IMR-90 (cell line): ENCODE measurements around the gene RDH11. TPM values are rescaled to one million over a fixed set of nuclear protein-coding genes. Genes with fewer than 3 reads are reported as not detected.

ENCODE experiments used
- ATAC-seq: fragments of 200-7000 bp; cut with Tn5 transposase; 2 replicates; pipeline ENCODE4 v1.9.1; 2020; ENCODE audit warnings: low read depth, mild to moderate bottlenecking, moderate library complexity
- BruUV-seq: library from RNA; stranded (reverse); fragments of 400-500 nt; replicated peaks from 2 replicates; lab custom pipeline; 2021; lab: Mats Ljungman, UMichigan
- CTCF ChIA-PET: fragments of 300-600 bp; formaldehyde crosslinking; extraction: SDS; loops from one replicate; lab custom pipeline; 2021; ENCODE audit warnings: antibody characterized with exemption; lab: Yijun Ruan, JAX
- POLR2A ChIA-PET: fragments of 300-600 bp; sonication (Branson Sonifier 250); formaldehyde crosslinking; loops from one replicate; lab custom pipeline; 2022; ENCODE audit warnings: antibody characterized with exemption; ENCODE audit not compliant: unreplicated experiment; lab: Charles Lee
- DNase-seq: peaks from one replicate; pipeline ENCODE4 v3.0.0; 2013
- H2AFZ ChIP-seq: replicated peaks from 2 replicates; pipeline ENCODE3; 2013; ENCODE audit warnings: low read length, mild to moderate bottlenecking; ENCODE audit not compliant: poor library complexity
- H2AK5ac ChIP-seq: 2 replicates; pipeline ENCODE4 v1.6.1; 2013; ENCODE audit warnings: low read depth, low read length, inconsistent platforms
- H2AK9ac ChIP-seq: replicated peaks from 2 replicates; pipeline ENCODE3; 2013; ENCODE audit warnings: mild to moderate bottlenecking, low read depth, low read length, moderate library complexity; ENCODE audit not compliant: poor library complexity
- H2BK120ac ChIP-seq: 2 replicates; pipeline ENCODE4 v1.6.1; 2013; ENCODE audit warnings: low read depth, low read length, inconsistent platforms
- H2BK15ac ChIP-seq: 3 replicates; pipeline ENCODE4 v1.6.1; 2013; ENCODE audit warnings: low read depth, low read length, inconsistent platforms
- H2BK20ac ChIP-seq: 2 replicates; pipeline ENCODE4 v1.6.1; 2013; ENCODE audit warnings: low read depth, mild to moderate bottlenecking, inconsistent platforms, low read length, moderate library complexity
- H2BK5ac ChIP-seq: 2 replicates; pipeline ENCODE4 v1.6.1; 2013; ENCODE audit warnings: mild to moderate bottlenecking, low read depth, low read length, inconsistent platforms; ENCODE audit not compliant: poor library complexity, severe bottlenecking
- H3K14ac ChIP-seq: replicated peaks from 2 replicates; pipeline ENCODE4 v1.6.1; 2013; ENCODE audit warnings: low read depth, low read length, inconsistent platforms
- H3K18ac ChIP-seq: 2 replicates; pipeline ENCODE4 v1.6.1; 2013; ENCODE audit warnings: low read depth, low read length, control low read depth
- H3K23ac ChIP-seq: 2 replicates; pipeline ENCODE4 v1.6.1; 2013; ENCODE audit warnings: low read depth, low read length, inconsistent platforms
- H3K27ac ChIP-seq: 2 replicates; pipeline ENCODE4 v1.5.1; 2013; ENCODE audit warnings: mild to moderate bottlenecking, control low read depth, low read length; ENCODE audit not compliant: insufficient read depth
- H3K27me3 ChIP-seq: 2 replicates; pipeline ENCODE4 v1.6.1; 2013; ENCODE audit warnings: low read length; ENCODE audit not compliant: control insufficient read depth, insufficient read depth
- H3K36me3 ChIP-seq: 2 replicates; pipeline ENCODE4 v1.6.1; 2013; ENCODE audit warnings: low read length, mixed read lengths; ENCODE audit not compliant: control insufficient read depth, insufficient read depth
- H3K4ac ChIP-seq: 2 replicates; pipeline ENCODE4 v1.6.1; 2013; ENCODE audit warnings: low read depth, low read length, inconsistent platforms
- H3K4me1 ChIP-seq: 2 replicates; pipeline ENCODE4 v1.6.1; 2013; ENCODE audit warnings: low read length, mixed read lengths; ENCODE audit not compliant: control insufficient read depth, insufficient read depth
- H3K4me2 ChIP-seq: 2 replicates; pipeline ENCODE4 v1.6.1; 2013; ENCODE audit warnings: low read depth, mild to moderate bottlenecking, control low read depth, low read length, moderate library complexity
- H3K4me3 ChIP-seq: 2 replicates; pipeline ENCODE4 v1.5.1; 2013; ENCODE audit warnings: low read depth, mild to moderate bottlenecking, control low read depth, low read length, moderate library complexity; ENCODE audit not compliant: insufficient read depth
- H3K56ac ChIP-seq: 2 replicates; pipeline ENCODE4 v1.6.1; 2013; ENCODE audit warnings: low read length, inconsistent platforms; ENCODE audit not compliant: insufficient read depth; ENCODE audit errors: extremely low read depth
- H3K79me1 ChIP-seq, 2 experiments: 2 replicates each; pipeline ENCODE4 v1.6.1; 2013; ENCODE audit warnings: low read length in 2 of 2, inconsistent platforms in 1 of 2, low read depth in 1 of 2
- H3K9ac ChIP-seq: 2 replicates; pipeline ENCODE4 v1.6.1; 2013; ENCODE audit warnings: low read depth, low read length, control low read depth
- H3K9me1 ChIP-seq: 2 replicates; pipeline ENCODE4 v1.6.1; 2013; ENCODE audit warnings: low read length, inconsistent platforms; ENCODE audit not compliant: insufficient read depth
- H3K9me3 ChIP-seq: 2 replicates; pipeline ENCODE4 v1.6.1; 2013; ENCODE audit warnings: low read length; ENCODE audit not compliant: control insufficient read depth, insufficient read depth
- H4K20me1 ChIP-seq: 2 replicates; pipeline ENCODE4 v1.6.1; 2013; ENCODE audit warnings: low read length, inconsistent platforms; ENCODE audit not compliant: insufficient read depth
- H4K5ac ChIP-seq: 2 replicates; pipeline ENCODE4 v1.6.1; 2013; ENCODE audit warnings: mild to moderate bottlenecking, low read depth, low read length, control low read depth
- H4K8ac ChIP-seq, 2 experiments: 2 replicates each; pipeline ENCODE4 v1.6.1; 2013; ENCODE audit warnings: low read depth in 2 of 2, low read length in 2 of 2, control low read depth in 1 of 2, inconsistent platforms in 1 of 2
- H4K91ac ChIP-seq: 2 replicates; pipeline ENCODE4 v1.6.1; 2013; ENCODE audit warnings: low read depth, low read length, inconsistent platforms; ENCODE audit not compliant: insufficient read depth
- CHD1 ChIP-seq: IDR thresholded peaks from 2 replicates; pipeline ENCODE4 v1.6.1; 2012; ENCODE audit warnings: low read depth, low read length, improper control_type of control experiment
- ELK1 ChIP-seq: fragments of 150-350 bp; IDR thresholded peaks from 2 replicates; pipeline ENCODE4 v1.6.1; 2016; ENCODE audit warnings: low read depth, mild to moderate bottlenecking, low read length, moderate library complexity, borderline replicate concordance
- MAFK ChIP-seq: IDR thresholded peaks from 2 replicates; pipeline ENCODE4 v1.6.1; 2012; ENCODE audit warnings: low read depth, low read length, improper control_type of control experiment
- MAZ ChIP-seq: IDR thresholded peaks from 2 replicates; pipeline ENCODE4 v1.6.1; 2012; ENCODE audit warnings: low read depth, mild to moderate bottlenecking, low read length, improper control_type of control experiment, moderate library complexity, borderline replicate concordance
- MXI1 ChIP-seq: IDR thresholded peaks from 2 replicates; pipeline ENCODE4 v1.6.1; 2012; ENCODE audit warnings: low read depth, mild to moderate bottlenecking, low read length, moderate library complexity, borderline replicate concordance
- NFE2L2 ChIP-seq: fragments of 150-350 bp; IDR thresholded peaks from 2 replicates; pipeline ENCODE4 v1.6.1; 2016; ENCODE audit warnings: low read depth, mild to moderate bottlenecking, low read length
- POLR2A ChIP-seq: IDR thresholded peaks from 2 replicates; pipeline ENCODE4 v1.6.1; 2012; ENCODE audit warnings: mild to moderate bottlenecking, low read depth, low read length
- WGBS, 2 experiments: methylation state at CpG; one replicate each; pipeline versions ENCODE4 v1.1.5 to v1.1.7; 2013; ENCODE audit warnings: missing lambda C conversion rate in 2 of 2; ENCODE audit not compliant: insufficient read length in 1 of 2; ENCODE audit errors: extremely low coverage in 2 of 2; 5-methylcytosine and 5-hydroxymethylcytosine counted together
- dilution Hi-C: fragments of 300-500 bp; cut with HindIII; formaldehyde crosslinking; loops from one replicate; pipeline ENCODE4 v1.14.3; 2018; ENCODE audit warnings: low sequenced_read_pairs; ENCODE audit not compliant: unreplicated experiment
- in situ Hi-C: fragments of 300-500 bp; cut with MboI; formaldehyde crosslinking; loops from 3 replicates; pipeline ENCODE4 v1.14.3; 2019; ENCODE audit warnings: low sequenced_read_pairs, inconsistent platforms, mixed read lengths
- intact Hi-C: fragments of 100-400 bp; cut with micrococcal nuclease; formaldehyde crosslinking; loops from 2 replicates; pipeline ENCODE4 v1.10.0; 2022
- polyA plus RNA-seq, 3 experiments: library from polyadenylated mRNA; depleted of rRNA; stranded (reverse); fragments of >200 nt; gene quantifications; 2 replicates each; pipeline ENCODE4 v1.2.3, GENCODE V29; 2012; ENCODE audit warnings: low replicate concordance in 1 of 3
- total RNA-seq: library from RNA; depleted of rRNA; stranded (reverse); fragments of >200 nt; gene quantifications from 2 replicates; pipeline ENCODE4 v1.2.3, GENCODE V29; 2012

Gene RDH11
- total and polyA plus RNA-seq, 2 of the 4 experiments (the other 2 are of a cell fraction) = 77.3 to 149 TPM

- no peak overlapping the region for H4K5ac ChIP-seq
- peaks cover 12% of the 10 kb centered on the region for H3K9me1 ChIP-seq
- peaks cover 3% of the 10 kb centered on the region; the same call in 1 of the 2 replicates for H3K4me1 ChIP-seq
- H3K36me3 ChIP-seq = peaks cover 7% of the 10 kb centered on the region
- H3K9ac ChIP-seq = peak overlapping the region; percentile 87; the same call in 1 of the 2 replicates
- H2AK9ac ChIP-seq = no peak overlapping the region
- ChIA-PET CTCF (interaction anchor here (1.1 kb wide), 2 partner anchors 9 to 31 kb away, joined by 4 to 7 read pairs; no protein-coding TSS in a partner anchor), POLR2A (no interaction called here)
- in situ Hi-C loops (no loop called here), intact Hi-C loops (no loop called here), dilution Hi-C loops (no loop called here)
- BruUV-seq = no TSS peak
- peak overlapping the region; percentile 92 for H3K4me2 ChIP-seq
- 0 out of 2 replicates have a peak overlapping the region, but pooled peaks have one; percentile 7 for H3K56ac ChIP-seq
- H2BK120ac ChIP-seq = no peak overlapping the region
- H3K18ac ChIP-seq = no peak overlapping the region
- DNase-seq = peak; percentile 31
- peaks cover 17 to 61% of the 10 kb centered on the region in 2 experiments for H3K79me1 ChIP-seq
- H2AFZ ChIP-seq = no peak overlapping the region
- no peak overlapping the region for H2BK5ac ChIP-seq
- H4K91ac ChIP-seq = no peak overlapping the region
- no peak overlapping the region for H2AK5ac ChIP-seq
- no peak overlapping the region for H4K8ac ChIP-seq
- no peak for ATAC-seq
- H3K9me3 ChIP-seq = no peaks in the 10 kb centered on the region
- no peak overlapping the region for H3K27ac ChIP-seq
- H3K27me3 ChIP-seq = no peaks in the 10 kb centered on the region
- TF ChIP-seq CHD1 (no peak), ELK1 (no peak), MXI1 (no peak), MAFK (no peak), MAZ (no peak), POLR2A (no peak), NFE2L2 (no peak)
- 20% methylated on average over 1 of the region's 5 CpGs; no CpG with 5 or more reads in 1 of the 2 experiments for WGBS, 2 experiments
- peak overlapping the region; percentile 78; the same call in 1 of the 2 replicates for H3K4me3 ChIP-seq
- H2BK20ac ChIP-seq = no peak overlapping the region
- no peak overlapping the region for H2BK15ac ChIP-seq
- H4K20me1 ChIP-seq = peaks cover 32% of the 10 kb centered on the region
- no peak overlapping the region for H3K4ac ChIP-seq
- no peak overlapping the region; the same call in 1 of the 2 replicates for H3K14ac ChIP-seq
- peak overlapping the region; percentile 55; the same call in 1 of the 2 replicates for H3K23ac ChIP-seq
These were observed 22.1 kb downstream of the RDH11 start for GRCh38 chr14:67673451-67673850.
